ENCODE measurements around the gene VPS8. TPM values are rescaled to one million over a fixed set of nuclear protein-coding genes. Genes with fewer than 3 reads are reported as not detected.

The VPS8 gene
- total and polyA plus RNA-seq, 2 of the 8 experiments (the other 6 are each of a cell fraction or from before 2014, with no cell fraction given) = 13.0 to 41.0 TPM

- Histone ChIP-seq H2BK12ac (ENCODE audit: low read depth, low read length) (no peak overlapping the region), H3K23ac (ENCODE audit: insufficient read length) (no peak overlapping the region), H4K8ac (ENCODE audit: extremely low read depth, insufficient read depth, low read length) (no peak overlapping the region; the same call in 1 of the 2 replicates), H2AK5ac (ENCODE audit: low read depth, low read length) (no peak overlapping the region), H4K20me1 (replicated peaks in 1 of 2; ENCODE audit: control insufficient read depth in 1 of 2, insufficient read depth in 2 of 2, low read length in 2 of 2) (no peaks in the 10 kb centered on the region), H2BK120ac (replicated peaks; ENCODE audit: low read depth, low read length) (no peak overlapping the region), H4K91ac (replicated peaks; ENCODE audit: insufficient read length, low read length) (no peak overlapping the region), H3K56ac (replicated peaks; ENCODE audit: insufficient read length, low read depth, low read length) (no peak overlapping the region), H2BK15ac (ENCODE audit: low read length) (no peak overlapping the region), H4K5ac (ENCODE audit: insufficient read length, low read depth, low read length) (no peak overlapping the region), H3K18ac (ENCODE audit: extremely low read depth, low read length) (no peak overlapping the region), H3K79me2 (ENCODE audit: control insufficient read depth in 1 of 2, insufficient read depth in 2 of 2, low read length in 2 of 2) (peaks cover 0 to 7% of the 10 kb centered on the region in 2 experiments; a peak in 2 of 4 replicates), H3K4me1 (replicated peaks in 1 of 4; ENCODE audit: control insufficient read depth in 3 of 4, insufficient read depth in 4 of 4, low read length in 3 of 4) (peaks cover 0 to 5% (median 2%) of the 10 kb centered on the region in 4 experiments; a peak in 3 of 7 replicates), H2BK20ac (ENCODE audit: low read length) (no peak overlapping the region), H3K14ac (ENCODE audit: insufficient read length) (no peak overlapping the region), H2BK5ac (ENCODE audit: low read depth, low read length) (no peak overlapping the region), H3K23me2 (ENCODE audit: low read depth, low read length) (peaks cover 8% of the 10 kb centered on the region; the same call in 1 of the 2 replicates), H2AFZ (ENCODE audit: low read length) (peak overlapping the region; percentile 23; the same call in 1 of the 2 replicates), H3K4ac (replicated peaks; ENCODE audit: insufficient read length, low read depth, low read length) (no peak overlapping the region), H3K9ac (replicated peaks in 1 of 4; ENCODE audit: extremely low read depth in 1 of 4, low read depth in 3 of 4, low read length in 3 of 4) (no peak overlapping the region), H3K4me3 (ENCODE audit: extremely low read depth in 1 of 4, insufficient read depth in 2 of 4, low read depth in 3 of 4, low read length in 4 of 4) (no peak overlapping the region), H3K4me2 (ENCODE audit: insufficient read depth in 1 of 2, low read depth in 2 of 2, low read length in 2 of 2) (no peak overlapping the region), H3K36me3 (ENCODE audit: control insufficient read depth in 2 of 4, insufficient read depth in 4 of 4, low read length in 3 of 4) (no peaks in the 10 kb centered on the region), H3K79me1 (ENCODE audit: low read depth, low read length) (0 out of 2 replicates have a peak, but pooled peaks cover 6% of the 10 kb centered on the region), H3K27ac (ENCODE audit: low read depth, low read length) (no peak overlapping the region), H3K9me3 (ENCODE audit: insufficient read depth in 2 of 2, low read depth in 1 of 2, low read length in 1 of 2) (no peaks in the 10 kb centered on the region), H3K27me3 (replicated peaks in 1 of 4; ENCODE audit: control insufficient read depth in 3 of 4, extremely low read depth in 1 of 4, insufficient read depth in 3 of 4, low read length in 3 of 4) (no peaks in the 10 kb centered on the region; a peak in 1 of 7 replicates)
- FAIRE-seq (peak; percentile 63), DNase-seq (ENCODE audit: low read depth in 1 of 2, low spot score in 2 of 2) (peak; percentile 38 to 67)
- ChIA-PET CTCF (ENCODE audit: partially characterized antibody) (interaction anchor here (0.6 to 2.5 kb wide), 37 partner anchors 10 to 501 kb away, joined by 3 to 10 read pairs (median 3); no protein-coding TSS in a partner anchor), POLR2A (ENCODE audit: partially characterized antibody) (interaction anchor here (1.4 to 1.5 kb wide), 2 partner anchors 247 to 283 kb away, joined by 3 to 4 read pairs; partner anchors contain the start of gene EPHB3)
- 22% methylated on average over 4 of the region's 4 CpGs; no CpG with 5 or more reads in 1 of the 2 experiments for WGBS, 2 experiments (ENCODE audit: extremely low coverage in 1 of 2, insufficient coverage in 1 of 2, insufficient read length in 1 of 2, insufficient replicate concordance in 2 of 2, low coverage in 1 of 2, low lambda C conversion rate in 2 of 2, missing lambda C conversion rate in 1 of 2)
- TF ChIP-seq CTCF (IDR thresholded peaks at IDR 0.05; ENCODE audit: control extremely low read depth in 1 of 3, insufficient read depth in 1 of 3, low read depth in 1 of 3, low read length in 3 of 3) = peak; percentile 72 to 80 (median 80)
- TF ChIP-seq CHD2 (IDR thresholded peaks at IDR 0.05; ENCODE audit: low read length) = no peak
- TF ChIP-seq RXRA (IDR thresholded peaks at IDR 0.05; ENCODE audit: insufficient read depth, low read depth, low read length) = no peak
- peak; percentile 38 to 51; a peak in 3 of 4 replicates for TF ChIP-seq RAD21 (IDR thresholded peaks at IDR 0.05 in 1 of 2, conservative IDR thresholded peaks at IDR 0.05 in 1 of 2; ENCODE audit: low read depth in 2 of 2, low read length in 2 of 2)
- no peak for TF ChIP-seq KDM5A (IDR thresholded peaks at IDR 0.05; ENCODE audit: low read length)
- TF ChIP-seq EP300 (IDR thresholded peaks at IDR 0.05; ENCODE audit: borderline replicate concordance in 1 of 2, low read depth in 2 of 2, low read length in 2 of 2) = no peak
These were observed 3.9 kb upstream of the VPS8 start for GRCh38 chr3:184808021-184808420.
